NCI-H2029 treated with DMSO at 0.1 percent for 48 hours (cell line): ENCODE results near the gene ZNF469.

Experiments used
- DNase-seq: peaks from one replicate; lab custom pipeline; 2025; lab: John Stamatoyannopoulos, UW

Gene ZNF469

DNA sequence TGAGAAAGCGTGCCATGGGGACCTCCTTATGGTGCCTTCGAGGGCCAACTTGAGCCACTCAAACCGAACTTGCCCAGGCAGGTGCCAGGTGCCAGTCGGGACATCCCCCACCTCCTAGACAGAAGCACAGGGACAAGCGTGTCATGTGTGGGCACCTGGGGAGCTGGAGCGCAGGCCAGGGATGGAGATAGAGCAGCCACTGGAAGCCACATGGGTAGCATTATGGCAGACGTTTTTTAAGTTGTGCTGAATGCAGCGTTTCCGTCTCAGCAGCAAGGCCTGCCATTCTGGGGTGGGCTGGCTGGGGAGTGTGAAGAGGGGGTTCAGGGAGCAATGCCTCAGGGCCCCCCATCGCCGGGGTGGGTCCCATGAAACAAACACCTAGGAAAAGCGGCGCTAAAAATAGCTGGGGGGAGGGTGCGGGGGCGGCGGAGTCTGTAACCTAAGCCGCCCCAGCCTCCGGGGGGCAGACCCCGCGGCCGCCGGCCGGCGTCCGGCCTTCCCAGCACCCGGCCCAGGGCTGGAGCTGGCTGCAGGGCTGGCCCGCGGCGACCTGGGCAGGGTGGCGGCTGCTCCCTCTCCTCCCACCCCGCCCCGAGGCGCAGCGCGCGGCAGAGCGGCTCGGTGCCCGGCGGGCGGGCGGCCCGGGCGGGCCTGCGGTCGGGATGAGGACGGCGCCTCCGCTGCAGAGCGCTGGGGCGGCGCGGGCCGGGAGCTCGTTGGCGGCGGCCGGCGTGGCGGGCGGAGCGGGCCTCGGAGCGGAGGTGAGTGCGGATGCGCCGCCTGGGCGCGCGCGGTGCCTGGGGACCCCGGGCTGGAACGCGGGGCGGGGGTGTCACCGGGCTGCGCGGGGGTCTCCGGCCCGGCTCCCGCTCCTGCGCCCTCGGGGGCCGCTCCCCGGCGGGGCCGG is at the start of gene ZNF469:
Gene ZNF469, plus strand, starts transcription at position 469 of the 910 bp plus-strand sequence. CDS start 44,512 bp downstream, outside the sequence.
- DNase-seq = no peak

DNA sequence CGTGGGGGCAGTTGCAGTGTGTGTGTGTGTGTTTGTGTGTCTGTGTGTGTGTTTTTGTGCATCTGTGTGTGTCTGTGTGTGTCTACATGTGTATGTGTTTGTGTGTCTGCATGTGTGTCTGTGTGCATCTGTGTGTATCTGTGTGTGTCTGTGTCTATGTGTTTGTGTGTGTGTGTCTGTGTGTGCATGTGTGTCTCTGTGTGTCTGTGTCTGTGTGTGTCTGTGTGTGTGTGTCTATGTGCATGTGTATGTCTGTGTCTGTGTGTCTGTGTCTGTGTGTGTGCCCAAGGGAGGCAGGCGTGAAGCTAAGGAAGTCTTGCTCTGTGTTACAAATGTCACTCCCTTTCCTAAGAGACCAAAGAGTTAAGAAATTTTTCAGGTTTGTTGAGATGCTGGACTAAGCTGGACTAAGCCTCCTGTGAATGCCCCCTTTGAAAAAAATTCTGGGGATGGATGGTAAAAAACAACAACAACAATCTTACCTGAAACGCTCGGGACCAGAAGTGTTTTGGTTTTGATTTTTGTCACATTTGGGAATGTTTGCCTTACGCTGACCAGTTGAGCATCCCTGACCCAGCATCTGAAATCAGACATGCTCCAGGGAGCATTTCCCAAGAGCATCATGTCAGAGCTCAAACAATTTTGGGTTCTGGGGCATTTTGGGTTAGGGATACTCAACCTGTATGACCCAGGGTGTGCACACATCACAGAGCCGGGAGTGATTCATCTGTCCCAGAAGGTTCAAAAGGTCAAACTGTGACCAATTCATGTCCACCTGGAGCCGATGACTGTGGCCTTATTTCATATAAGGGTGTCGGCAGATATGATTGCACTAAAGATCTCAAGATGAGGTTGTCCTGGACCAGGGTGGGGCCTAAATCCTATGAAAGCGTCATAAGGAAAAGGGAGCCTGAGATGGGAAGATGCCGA is 48.6 kb upstream of the ZNF469 start:
- DNase-seq = no peak

GRCh38 chr16:88334778-88335720 is 47.7 kb upstream of the ZNF469 start:
- DNase-seq = no peak

GRCh38 chr16:88337021-88337420 is 45.7 kb upstream of the ZNF469 start:
- DNase-seq = no peak

- no peak for DNase-seq
Observed at GRCh38 chr16:88337538-88337937, 45.2 kb upstream of the ZNF469 start.

GRCh38 chr16:88338111-88338510 is 44.6 kb upstream of the ZNF469 start:
- no peak for DNase-seq

GRCh38 chr16:88338896-88339295 is 43.9 kb upstream of the ZNF469 start:
- DNase-seq = no peak

DNA sequence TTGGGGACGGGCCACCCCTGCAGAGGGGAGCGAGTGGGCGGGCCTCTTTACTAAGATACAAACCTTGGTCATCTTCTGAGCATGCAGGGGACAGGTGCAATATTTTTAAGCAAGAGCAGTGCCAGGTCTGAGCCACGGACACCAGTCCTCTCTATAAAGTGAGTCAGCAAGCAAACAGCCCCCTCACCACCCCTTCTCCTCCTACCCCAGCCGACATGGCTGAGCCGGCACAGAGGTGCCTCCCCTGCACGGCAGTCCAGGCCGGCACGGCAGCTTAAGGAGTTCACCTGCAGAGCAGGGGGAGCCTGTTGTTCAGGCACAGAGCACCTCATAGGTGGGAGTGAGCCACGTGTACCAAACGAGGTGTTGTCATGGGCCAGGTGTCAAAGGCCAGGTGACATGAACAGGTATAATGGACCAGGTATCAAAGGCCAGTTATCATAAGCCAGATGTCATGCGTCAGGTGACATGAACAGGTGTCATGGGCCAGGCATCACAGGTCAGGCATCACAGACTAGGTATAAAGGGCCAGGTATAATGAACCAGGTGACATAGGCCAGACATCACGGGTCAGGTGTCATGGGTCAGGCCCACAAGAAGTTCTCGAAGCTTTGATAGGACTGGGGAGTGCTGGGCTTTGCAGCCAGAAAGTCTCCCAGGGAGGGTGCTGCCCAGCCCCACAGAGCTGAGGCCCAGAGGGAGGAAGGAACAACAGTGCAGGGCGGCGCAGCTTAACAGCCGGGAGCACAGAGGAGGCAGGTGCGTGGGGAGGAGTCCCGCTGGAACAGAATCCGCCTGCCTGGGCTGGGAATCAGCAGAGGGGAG is 42.6 kb upstream of the ZNF469 start:
- DNase-seq = no peak

DNA sequence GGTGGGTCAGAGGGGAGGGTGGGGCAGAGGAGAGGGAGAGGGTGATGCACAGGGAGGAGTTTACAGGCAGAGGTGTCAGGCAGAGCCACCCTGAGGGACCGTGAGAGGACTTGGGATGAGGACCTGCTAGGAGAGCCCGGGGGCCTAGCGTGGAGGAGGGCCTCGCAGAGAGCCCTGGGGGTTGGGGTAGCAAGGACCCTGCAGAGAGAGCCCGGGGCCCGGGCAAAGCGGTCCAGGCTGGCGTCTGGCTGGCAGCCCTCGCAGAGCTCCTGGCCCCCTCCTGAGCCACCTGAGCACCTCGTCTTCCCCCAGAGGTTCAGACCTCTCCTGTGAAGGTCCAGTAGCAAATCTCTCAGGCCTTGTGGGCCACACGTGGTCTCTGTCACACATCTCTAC is 42.0 kb upstream of the ZNF469 start:
- no peak for DNase-seq

DNA sequence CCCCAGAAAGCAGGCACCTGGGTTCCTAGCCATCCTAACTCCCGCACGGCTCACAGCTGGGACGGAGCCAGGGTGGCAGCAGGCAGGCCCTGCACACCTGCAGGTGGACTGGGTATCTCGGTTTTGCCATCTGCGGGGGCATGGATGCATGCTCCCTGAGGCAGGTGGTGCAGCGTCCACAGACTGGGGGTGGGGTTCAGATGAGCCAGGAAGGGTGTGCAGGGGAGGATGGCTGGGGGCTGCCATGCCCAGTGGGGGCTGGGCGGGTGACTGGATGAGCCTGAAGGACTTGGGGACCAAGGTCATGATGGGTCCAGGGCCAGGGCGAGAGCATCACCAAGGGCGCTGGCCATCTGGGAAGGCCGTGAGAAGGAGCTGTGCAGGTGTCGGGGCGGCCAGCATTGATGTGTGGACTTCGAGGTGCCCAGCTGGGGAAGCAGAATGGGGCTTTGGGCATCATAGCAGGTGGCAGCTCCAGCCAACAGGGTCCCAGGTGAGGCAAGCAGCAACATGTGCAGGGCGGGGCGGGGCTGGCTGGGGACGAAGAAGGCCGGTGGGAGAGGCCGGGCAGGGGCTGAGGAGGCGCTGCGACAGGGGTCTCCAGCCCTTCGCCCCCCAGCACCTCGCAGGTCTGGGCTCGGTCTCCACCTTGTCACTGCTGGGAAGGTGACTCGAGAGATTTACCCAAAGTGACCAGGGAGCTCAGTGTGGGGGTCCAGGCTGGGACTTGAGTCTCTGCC is 41.0 kb upstream of the ZNF469 start:
- no peak for DNase-seq

GRCh38 chr16:88342491-88342890 is 40.3 kb upstream of the ZNF469 start:
- DNase-seq = no peak

- DNase-seq = no peak
Observed at GRCh38 chr16:88343271-88343791, 39.4 kb upstream of the ZNF469 start.

DNA sequence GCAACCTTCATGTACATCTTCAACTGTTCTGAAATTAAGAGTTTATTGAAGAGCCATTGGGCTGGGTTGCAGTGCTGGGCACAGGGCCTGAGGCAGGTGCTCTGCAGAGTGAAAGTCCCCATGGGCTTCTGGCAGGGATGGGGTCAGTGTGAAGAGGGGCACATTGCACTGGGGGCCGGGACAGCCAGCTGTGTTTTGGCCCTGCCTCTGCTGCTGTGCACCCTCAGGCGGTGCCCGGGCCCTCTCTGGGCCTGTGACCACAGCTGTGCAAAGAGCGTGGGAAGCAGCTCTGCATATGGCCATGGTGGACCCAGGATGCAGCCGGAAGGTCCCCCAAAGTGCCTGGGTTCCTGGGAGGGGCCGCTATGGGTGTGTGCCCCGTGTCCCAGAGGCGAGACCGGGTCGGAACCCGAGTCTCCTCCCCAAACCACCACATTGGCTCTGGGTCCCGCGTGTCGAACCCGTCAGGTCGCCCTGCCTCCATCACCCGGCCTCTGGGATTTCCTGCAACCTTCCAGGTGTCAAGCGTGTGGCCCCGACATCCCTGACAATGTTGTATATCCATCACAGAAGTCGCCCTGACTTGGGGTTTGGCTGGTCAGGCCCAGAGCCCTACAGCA is 38.2 kb upstream of the ZNF469 start:
- DNase-seq = no peak

GRCh38 chr16:88345031-88345720 is 37.6 kb upstream of the ZNF469 start:
- no peak for DNase-seq

DNA sequence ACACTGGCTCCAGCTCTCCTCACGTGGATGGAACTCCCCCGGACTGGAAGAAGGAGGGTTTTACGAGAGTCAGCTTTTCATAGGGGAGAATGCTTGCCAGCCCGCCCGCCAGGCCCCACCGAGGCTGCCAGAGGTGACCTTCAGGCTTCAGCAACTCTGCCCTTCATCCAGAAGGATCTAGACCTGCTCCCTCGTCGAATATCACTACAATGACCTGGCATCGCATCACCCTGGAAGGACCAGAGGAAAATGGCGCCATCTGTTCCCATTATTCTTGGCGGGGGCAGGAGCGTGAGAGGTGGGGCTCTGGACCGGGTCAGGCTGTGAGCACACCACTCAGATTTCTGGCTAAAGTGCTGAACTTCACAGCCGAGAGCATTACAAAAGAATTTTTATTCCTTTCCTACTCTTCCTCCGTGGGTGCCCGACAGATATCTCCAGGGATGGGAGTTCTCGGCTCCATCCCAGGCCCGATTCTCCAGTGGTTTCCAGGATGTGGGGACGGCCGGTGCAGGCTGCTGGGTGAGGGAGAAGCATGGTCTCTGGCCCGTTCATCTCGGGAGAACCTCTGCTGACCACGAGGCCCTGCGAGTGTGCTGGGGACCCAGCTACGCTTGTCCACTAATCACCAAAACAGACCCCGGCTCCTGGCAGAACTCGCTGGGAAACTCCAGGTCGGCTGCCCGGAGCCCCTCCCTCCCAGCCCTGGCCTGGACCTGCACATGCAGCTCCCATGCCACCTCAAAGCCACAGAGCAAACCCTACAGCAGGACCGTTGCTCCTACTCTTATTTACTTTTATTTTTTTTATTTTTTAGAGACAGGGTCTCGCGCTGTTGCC is 36.8 kb upstream of the ZNF469 start:
- DNase-seq = no peak

DNA sequence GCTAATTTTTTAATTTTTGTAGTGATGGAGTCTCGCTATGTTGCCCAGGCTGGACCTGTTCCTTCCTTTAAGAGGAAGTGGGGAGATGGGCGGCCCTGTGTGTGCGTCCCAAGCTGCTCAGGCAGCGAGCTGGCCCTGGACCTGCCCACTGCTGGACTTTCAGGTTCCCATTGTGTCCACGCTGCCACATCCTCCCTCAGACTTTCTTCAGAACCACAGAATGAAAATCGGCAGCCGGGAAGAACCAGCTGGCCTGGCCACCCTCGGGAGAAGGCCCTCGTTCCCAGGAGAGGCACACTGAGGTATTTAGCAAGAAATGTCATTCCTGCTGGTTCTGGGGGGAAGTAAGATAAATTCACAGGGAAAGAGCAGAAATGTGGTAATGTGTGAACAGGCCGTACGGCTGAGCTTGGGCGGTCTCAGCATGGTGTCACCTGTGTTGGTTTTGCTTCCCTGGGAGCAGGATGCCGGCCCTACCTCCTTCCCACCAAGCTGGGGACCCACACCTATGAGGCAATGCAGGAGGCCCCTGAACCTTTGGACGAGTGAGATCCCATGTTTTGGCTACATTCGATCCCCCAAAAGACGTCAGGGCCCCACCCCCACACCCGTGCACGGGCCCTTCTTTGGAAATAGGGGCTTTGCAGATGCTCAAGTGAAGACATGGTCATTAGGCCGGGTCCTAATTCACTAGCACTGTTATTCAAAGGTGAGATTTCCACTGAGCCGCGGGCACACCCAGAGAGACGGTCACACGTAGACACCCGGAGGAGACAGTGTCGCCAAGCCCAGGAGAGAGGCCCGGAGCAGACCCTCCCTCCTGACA is 35.9 kb upstream of the ZNF469 start:
- no peak for DNase-seq
